Right lobe of liver (tissue), 4 donors: ENCODE data around the gene TYW1.

Source experiments
- POLR2A ChIP-seq: fragments of 450-650 bp; IDR thresholded peaks from one replicate; pipeline ENCODE4 v1.6.1; 2017; ENCODE audit warnings: antibody characterized with exemption, mild to moderate bottlenecking
- TF ChIP-seq, protein P1 (sequence below), 4 donors: fragments of 200-600 bp in 3 of 4; fragments of 450-650 bp in 1 of 4; IDR thresholded peaks; one replicate each; pipeline versions ENCODE4 v1.5.1 to v1.8.0; 2016 to 2022; ENCODE audit warnings: antibody characterized with exemption in 4 of 4, mild to moderate bottlenecking in 2 of 4
- donor health status: DM: no; HTN: no; CAD: no.
- donor health status: DM: no; HTN: no; CAD: no.
- donor health status: DM: no; HTN: yes; CAD: no.

DNA sequence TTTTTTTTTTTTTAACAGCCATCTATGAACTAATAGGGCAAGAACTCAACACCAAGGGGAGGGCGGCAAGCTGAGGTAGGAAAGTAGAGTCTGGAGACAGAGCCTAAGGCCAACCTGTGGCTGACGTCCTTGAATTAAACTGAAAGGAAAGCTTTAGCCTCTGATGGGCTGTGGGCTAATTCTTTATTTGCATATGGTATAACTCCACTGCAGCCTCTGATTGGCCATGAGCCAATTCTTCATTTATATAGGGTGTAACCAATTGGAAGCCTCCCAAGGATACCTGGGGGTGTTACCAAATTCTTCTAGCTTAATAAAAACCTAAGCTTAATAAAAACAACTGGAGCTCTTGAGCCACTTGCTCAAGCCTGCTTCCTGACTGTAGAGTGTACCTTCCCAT is 10.3 kb downstream of the TYW1 start:
- TF ChIP-seq, protein P1, sequence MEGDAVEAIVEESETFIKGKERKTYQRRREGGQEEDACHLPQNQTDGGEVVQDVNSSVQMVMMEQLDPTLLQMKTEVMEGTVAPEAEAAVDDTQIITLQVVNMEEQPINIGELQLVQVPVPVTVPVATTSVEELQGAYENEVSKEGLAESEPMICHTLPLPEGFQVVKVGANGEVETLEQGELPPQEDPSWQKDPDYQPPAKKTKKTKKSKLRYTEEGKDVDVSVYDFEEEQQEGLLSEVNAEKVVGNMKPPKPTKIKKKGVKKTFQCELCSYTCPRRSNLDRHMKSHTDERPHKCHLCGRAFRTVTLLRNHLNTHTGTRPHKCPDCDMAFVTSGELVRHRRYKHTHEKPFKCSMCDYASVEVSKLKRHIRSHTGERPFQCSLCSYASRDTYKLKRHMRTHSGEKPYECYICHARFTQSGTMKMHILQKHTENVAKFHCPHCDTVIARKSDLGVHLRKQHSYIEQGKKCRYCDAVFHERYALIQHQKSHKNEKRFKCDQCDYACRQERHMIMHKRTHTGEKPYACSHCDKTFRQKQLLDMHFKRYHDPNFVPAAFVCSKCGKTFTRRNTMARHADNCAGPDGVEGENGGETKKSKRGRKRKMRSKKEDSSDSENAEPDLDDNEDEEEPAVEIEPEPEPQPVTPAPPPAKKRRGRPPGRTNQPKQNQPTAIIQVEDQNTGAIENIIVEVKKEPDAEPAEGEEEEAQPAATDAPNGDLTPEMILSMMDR (IDR thresholded peaks at IDR 0.05) = no peak
- TF ChIP-seq POLR2A = no peak
